ENCODE measurements around the gene AFF1. TPM values are rescaled to one million over a fixed set of nuclear protein-coding genes. Genes with fewer than 3 reads are reported as not detected.
"Not testable (repeated sequence)": the region's sequence is repeated elsewhere in the genome, so short reads cannot be mapped to it uniquely, and the experiment has no call there.

AFF1 gene
- total and polyA plus RNA-seq, 4 donors = 4.8 to 107 (median 57.3) TPM

- DNase-seq (no peak), ATAC-seq (ENCODE audit: low FRiP score) (peak; percentile 56)
- no peak overlapping the region for H3K4me3 ChIP-seq (ENCODE audit: low read length in 2 of 2)
- no peaks in the 10 kb centered on the region for H3K27me3 ChIP-seq (ENCODE audit: control insufficient read depth in 1 of 2, insufficient read depth in 2 of 2, low read length in 1 of 2)
- H3K27ac ChIP-seq (ENCODE audit: low read depth in 1 of 2, low read length in 2 of 2) = no peak overlapping the region
- peaks cover 0 to 4% of the 10 kb centered on the region in 2 donors for H3K36me3 ChIP-seq (ENCODE audit: control insufficient read depth in 1 of 2, insufficient read depth in 2 of 2, low read length in 1 of 2)
- no peaks in the 10 kb centered on the region for H3K4me1 ChIP-seq (ENCODE audit: control insufficient read depth in 1 of 2, insufficient read depth in 2 of 2, low read length in 2 of 2)
- H3K9me3 ChIP-seq (ENCODE audit: control insufficient read depth, low read length) = no peaks in the 10 kb centered on the region
- intact Hi-C loops (cut with DNase I) = no loop called here
- 51 to 60% methylated on average over 5 of the region's 5 CpGs for WGBS, 2 donors
These were observed 42.9 kb downstream of the AFF1 start for GRCh38 chr4:86977621-86978184.

DNA sequence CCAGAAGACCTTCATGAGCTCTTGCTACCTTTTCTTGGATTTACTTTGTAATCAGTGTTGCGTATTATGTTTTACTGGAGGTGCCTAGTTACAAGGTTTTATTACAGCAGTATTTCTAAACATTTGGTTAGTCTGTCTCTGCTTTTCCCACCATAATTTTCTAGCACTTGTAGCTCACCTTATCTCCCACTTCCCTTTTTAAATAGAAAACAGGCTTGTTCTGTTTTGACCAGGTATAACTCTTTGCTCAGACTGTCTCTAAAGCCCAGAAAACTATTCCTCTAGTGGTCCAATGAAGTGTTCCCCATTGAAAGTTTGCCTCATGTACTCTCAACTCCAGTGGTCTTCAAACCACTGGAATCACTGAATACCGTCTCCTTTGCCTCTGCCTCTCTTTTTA, 43.9 kb downstream of the AFF1 start:
- Histone ChIP-seq H3K4me1 (ENCODE audit: control insufficient read depth in 1 of 2, insufficient read depth in 2 of 2, low read length in 2 of 2) (no peaks in the 10 kb centered on the region), H3K4me3 (ENCODE audit: low read length in 2 of 2) (no peak overlapping the region), H3K36me3 (ENCODE audit: control insufficient read depth in 1 of 2, insufficient read depth in 2 of 2, low read length in 1 of 2) (peaks cover 0 to 4% of the 10 kb centered on the region in 2 donors), H3K9me3 (ENCODE audit: control insufficient read depth, low read length) (no peaks in the 10 kb centered on the region), H3K27ac (ENCODE audit: low read depth in 1 of 2, low read length in 2 of 2) (no peak overlapping the region), H3K27me3 (ENCODE audit: control insufficient read depth in 1 of 2, insufficient read depth in 2 of 2, low read length in 1 of 2) (no peaks in the 10 kb centered on the region)
- intact Hi-C loops (cut with DNase I) = no loop called here
- no peak for ATAC-seq (ENCODE audit: low FRiP score)
- no peak for DNase-seq
- 48 to 49% methylated on average over 2 of the region's 2 CpGs for whole genome bisulfite sequencing, 2 donors

DNA sequence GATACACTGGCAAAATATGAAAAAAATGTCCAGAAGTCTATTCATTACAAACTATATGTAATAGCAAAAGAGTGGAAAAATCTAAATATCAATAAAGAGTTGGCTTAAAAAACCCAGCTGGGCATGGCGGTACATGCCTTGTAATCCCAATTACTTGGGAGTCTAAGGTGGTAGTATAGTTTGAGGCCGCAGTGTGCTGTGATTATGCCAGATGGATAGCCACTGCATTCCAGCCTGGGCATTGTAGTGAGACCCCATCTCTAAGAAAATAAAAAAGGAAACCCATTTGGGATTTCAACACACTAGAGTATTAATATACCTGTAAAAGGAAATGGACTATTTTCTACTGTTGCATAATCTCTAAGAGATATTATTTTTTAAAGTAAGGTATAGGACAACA, 45.4 kb downstream of the AFF1 start:
- no peaks in the 10 kb centered on the region for H3K27me3 ChIP-seq (ENCODE audit: control insufficient read depth in 1 of 2, insufficient read depth in 2 of 2, low read length in 1 of 2)
- ATAC-seq (ENCODE audit: low FRiP score) (no peak), DNase-seq (no peak)
- H3K9me3 ChIP-seq (ENCODE audit: control insufficient read depth, low read length) = no peaks in the 10 kb centered on the region
- no peak overlapping the region for H3K4me3 ChIP-seq (ENCODE audit: low read length in 2 of 2)
- H3K27ac ChIP-seq (ENCODE audit: low read depth in 1 of 2, low read length in 2 of 2) = no peak overlapping the region
- peaks cover 0 to 4% of the 10 kb centered on the region in 2 donors for H3K36me3 ChIP-seq (ENCODE audit: control insufficient read depth in 1 of 2, insufficient read depth in 2 of 2, low read length in 1 of 2)
- intact Hi-C loops (cut with DNase I) = no loop called here
- no peaks in the 10 kb centered on the region for H3K4me1 ChIP-seq (ENCODE audit: control insufficient read depth in 1 of 2, insufficient read depth in 2 of 2, low read length in 2 of 2)
- WGBS, 2 donors = 98% methylated on average over 2 of the region's 2 CpGs

DNA sequence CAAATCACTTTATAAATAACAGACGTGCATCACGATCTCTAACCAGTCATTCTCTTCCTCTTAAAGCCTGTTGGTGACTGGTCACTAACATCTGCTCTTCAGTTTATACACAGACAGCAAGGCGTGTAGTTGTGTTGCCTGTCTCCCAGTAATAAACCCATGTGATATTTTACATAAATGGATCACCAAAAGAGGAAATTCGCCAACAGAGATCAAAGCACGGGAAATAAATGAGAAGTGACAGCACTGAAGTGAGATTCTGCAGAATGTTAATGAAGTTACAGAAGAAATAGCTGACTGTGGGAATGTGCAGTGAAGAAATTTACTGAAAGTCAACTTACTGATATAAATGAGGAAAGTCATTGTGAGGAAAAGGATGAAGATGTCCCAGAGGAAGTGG, 47.0 kb downstream of the AFF1 start:
- no peak for ATAC-seq (ENCODE audit: low FRiP score)
- intact Hi-C loops (cut with DNase I) = no loop called here
- Histone ChIP-seq H3K27me3 (ENCODE audit: control insufficient read depth in 1 of 2, insufficient read depth in 2 of 2, low read length in 1 of 2) (no peaks in the 10 kb centered on the region), H3K36me3 (ENCODE audit: control insufficient read depth in 1 of 2, insufficient read depth in 2 of 2, low read length in 1 of 2) (peaks cover 0 to under 1% of the 10 kb centered on the region in 2 donors), H3K9me3 (ENCODE audit: control insufficient read depth, low read length) (no peaks in the 10 kb centered on the region), H3K27ac (ENCODE audit: low read depth in 1 of 2, low read length in 2 of 2) (no peak overlapping the region), H3K4me1 (ENCODE audit: control insufficient read depth in 1 of 2, insufficient read depth in 2 of 2, low read length in 2 of 2) (no peaks in the 10 kb centered on the region), H3K4me3 (ENCODE audit: low read length in 2 of 2) (no peak overlapping the region)
- DNase-seq = no peak
- 90 to 91% methylated on average over 5 of the region's 5 CpGs for WGBS, 2 donors

DNA sequence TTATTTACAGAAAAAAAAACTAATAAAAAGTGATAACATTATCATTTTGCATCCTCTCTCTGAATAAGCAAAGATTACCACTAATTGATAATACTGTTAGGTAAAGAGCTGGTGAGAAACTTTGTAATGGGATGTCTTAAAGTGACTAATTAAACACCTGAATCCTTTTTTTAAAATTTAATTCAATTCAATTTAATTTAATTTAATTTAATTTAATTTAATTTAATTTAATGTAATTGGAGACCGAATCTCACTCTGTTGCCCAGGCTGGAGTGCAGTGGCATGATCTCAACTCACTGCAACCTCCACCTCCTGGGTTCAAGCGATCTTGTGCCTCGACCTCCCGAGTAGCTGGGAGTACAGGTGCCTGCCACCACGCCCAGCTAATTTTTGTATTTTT, 51.0 kb downstream of the AFF1 start:
- H3K27me3 ChIP-seq (ENCODE audit: control insufficient read depth in 1 of 2, insufficient read depth in 2 of 2, low read length in 1 of 2); ATAC-seq (ENCODE audit: low FRiP score); H3K27ac ChIP-seq (ENCODE audit: low read depth in 1 of 2, low read length in 2 of 2); H3K36me3 ChIP-seq (ENCODE audit: control insufficient read depth in 1 of 2, insufficient read depth in 2 of 2, low read length in 1 of 2); H3K9me3 ChIP-seq (ENCODE audit: control insufficient read depth, low read length); intact Hi-C loops (cut with DNase I); DNase-seq; H3K4me1 ChIP-seq (ENCODE audit: control insufficient read depth in 1 of 2, insufficient read depth in 2 of 2, low read length in 2 of 2); H3K4me3 ChIP-seq (ENCODE audit: low read length in 2 of 2): not testable (repeated sequence)
- 97 to 98% methylated on average over 5 of the region's 5 CpGs for WGBS, 2 donors

- H3K9me3 ChIP-seq (ENCODE audit: control insufficient read depth, low read length); DNase-seq; H3K27me3 ChIP-seq (ENCODE audit: control insufficient read depth in 1 of 2, insufficient read depth in 2 of 2, low read length in 1 of 2); intact Hi-C loops (cut with DNase I); H3K27ac ChIP-seq (ENCODE audit: low read depth in 1 of 2, low read length in 2 of 2); H3K4me1 ChIP-seq (ENCODE audit: control insufficient read depth in 1 of 2, insufficient read depth in 2 of 2, low read length in 2 of 2); H3K36me3 ChIP-seq (ENCODE audit: control insufficient read depth in 1 of 2, insufficient read depth in 2 of 2, low read length in 1 of 2); ATAC-seq (ENCODE audit: low FRiP score); H3K4me3 ChIP-seq (ENCODE audit: low read length in 2 of 2): not testable (repeated sequence)
- 94 to 95% methylated on average over 3 of the region's 3 CpGs for WGBS, 2 donors
These were observed 54.8 kb downstream of the AFF1 start for GRCh38 chr4:86989658-86990057.

DNA sequence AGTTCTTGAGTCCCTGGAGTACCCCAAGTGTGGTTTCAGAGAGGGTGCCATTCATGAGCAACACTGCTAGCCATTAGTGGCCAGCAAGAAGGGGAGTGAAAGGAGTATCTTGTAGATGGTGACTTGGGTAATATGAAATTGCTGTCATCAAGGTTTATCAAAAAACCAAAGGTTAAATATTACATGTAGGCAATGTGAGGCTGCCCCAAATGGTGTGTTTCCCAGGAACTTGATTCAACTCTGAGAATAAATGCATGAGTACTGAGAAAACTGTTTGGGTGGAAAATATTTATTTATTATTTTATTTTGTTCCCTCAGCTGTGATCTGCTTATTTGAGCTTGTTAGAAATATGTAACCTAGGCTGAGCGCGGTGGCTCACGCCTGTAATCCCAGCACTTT, 55.7 kb downstream of the AFF1 start:
- intact Hi-C loops (cut with DNase I) = no loop called here
- Histone ChIP-seq H3K9me3 (ENCODE audit: control insufficient read depth, low read length) (no peaks in the 10 kb centered on the region), H3K27me3 (ENCODE audit: control insufficient read depth in 1 of 2, insufficient read depth in 2 of 2, low read length in 1 of 2) (no peaks in the 10 kb centered on the region), H3K27ac (ENCODE audit: low read depth in 1 of 2, low read length in 2 of 2) (no peak overlapping the region), H3K4me3 (ENCODE audit: low read length in 2 of 2) (no peak overlapping the region), H3K4me1 (ENCODE audit: control insufficient read depth in 1 of 2, insufficient read depth in 2 of 2, low read length in 2 of 2) (no peaks in the 10 kb centered on the region), H3K36me3 (ENCODE audit: control insufficient read depth in 1 of 2, insufficient read depth in 2 of 2, low read length in 1 of 2) (no peaks in the 10 kb centered on the region)
- 94 to 98% methylated on average over 3 of the region's 3 CpGs for WGBS, 2 donors
- DNase-seq (no peak), ATAC-seq (ENCODE audit: low FRiP score) (no peak)

- no peak for ATAC-seq (ENCODE audit: low FRiP score)
- H3K36me3 ChIP-seq (ENCODE audit: control insufficient read depth in 1 of 2, insufficient read depth in 2 of 2, low read length in 1 of 2) = no peaks in the 10 kb centered on the region
- H3K4me1 ChIP-seq (ENCODE audit: control insufficient read depth in 1 of 2, insufficient read depth in 2 of 2, low read length in 2 of 2) = no peaks in the 10 kb centered on the region
- H3K27ac ChIP-seq (ENCODE audit: low read depth in 1 of 2, low read length in 2 of 2) = no peak overlapping the region
- WGBS, 2 donors = 69 to 84% methylated on average over 1 of the region's 1 CpG
- no peak for DNase-seq
- H3K9me3 ChIP-seq (ENCODE audit: control insufficient read depth, low read length) = no peaks in the 10 kb centered on the region
- no peaks in the 10 kb centered on the region for H3K27me3 ChIP-seq (ENCODE audit: control insufficient read depth in 1 of 2, insufficient read depth in 2 of 2, low read length in 1 of 2)
- no peak overlapping the region for H3K4me3 ChIP-seq (ENCODE audit: low read length in 2 of 2)
- intact Hi-C loops (cut with DNase I) = no loop called here
These were observed 57.2 kb downstream of the AFF1 start for GRCh38 chr4:86991994-86992393.

GRCh38 chr4:86993909-86994681, 59.3 kb downstream of the AFF1 start:
- no peaks in the 10 kb centered on the region for H3K27me3 ChIP-seq (ENCODE audit: control insufficient read depth in 1 of 2, insufficient read depth in 2 of 2, low read length in 1 of 2)
- H3K4me1 ChIP-seq (ENCODE audit: control insufficient read depth in 1 of 2, insufficient read depth in 2 of 2, low read length in 2 of 2) = no peaks in the 10 kb centered on the region
- H3K36me3 ChIP-seq (ENCODE audit: control insufficient read depth in 1 of 2, insufficient read depth in 2 of 2, low read length in 1 of 2) = no peaks in the 10 kb centered on the region
- WGBS, 2 donors = 84 to 85% methylated on average over 6 of the region's 6 CpGs
- no peaks in the 10 kb centered on the region for H3K9me3 ChIP-seq (ENCODE audit: control insufficient read depth, low read length)
- no peak overlapping the region for H3K27ac ChIP-seq (ENCODE audit: low read depth in 1 of 2, low read length in 2 of 2)
- DNase-seq (no peak), ATAC-seq (ENCODE audit: low FRiP score) (no peak)
- no peak overlapping the region for H3K4me3 ChIP-seq (ENCODE audit: low read length in 2 of 2)
- intact Hi-C loops (cut with DNase I) = no loop called here
